ENCODE results near the gene RNF187. TPM values are rescaled to one million over a fixed set of nuclear protein-coding genes. Genes with fewer than 3 reads are reported as not detected.

The RNF187 gene
- 31.8 TPM for total RNA-seq

GRCh38 chr1:228487336-228488124 lies at the start of gene RNF187:
Gene RNF187 (plus strand): TSS chr1:228487382.
- DNase-seq, result no peak

- DNase-seq, result no peak
Observed at GRCh38 chr1:228437424-228437962, 49.7 kb upstream of the RNF187 start.

- no peak for DNase-seq
Observed at GRCh38 chr1:228438266-228438665, 48.9 kb upstream of the RNF187 start.

- no peak for DNase-seq
Observed at GRCh38 chr1:228440761-228441500, 46.3 kb upstream of the RNF187 start.

- DNase-seq, result no peak
Observed at GRCh38 chr1:228443395-228443794, 43.8 kb upstream of the RNF187 start.

GRCh38 chr1:228445490-228445842 lies 41.7 kb upstream of the RNF187 start:
- no peak for DNase-seq

- no peak for DNase-seq
Observed at GRCh38 chr1:228445843-228446650, 41.1 kb upstream of the RNF187 start.

GRCh38 chr1:228446852-228447251 lies 40.3 kb upstream of the RNF187 start:
- no peak for DNase-seq

- no peak for DNase-seq
Observed at GRCh38 chr1:228448372-228448771, 38.8 kb upstream of the RNF187 start.

- DNase-seq, result no peak
Observed at GRCh38 chr1:228450200-228450599, 37.0 kb upstream of the RNF187 start.

GRCh38 chr1:228452194-228453021 lies 34.8 kb upstream of the RNF187 start:
- DNase-seq, result no peak

GRCh38 chr1:228453022-228453560 lies 34.1 kb upstream of the RNF187 start:
- no peak for DNase-seq

GRCh38 chr1:228453614-228454013 lies 33.6 kb upstream of the RNF187 start:
- no peak for DNase-seq

GRCh38 chr1:228454238-228454637 lies 32.9 kb upstream of the RNF187 start:
- DNase-seq, result no peak

- no peak for DNase-seq
Observed at GRCh38 chr1:228455715-228456114, 31.5 kb upstream of the RNF187 start.

GRCh38 chr1:228456252-228457016 lies 30.7 kb upstream of the RNF187 start:
- DNase-seq, result no peak

GRCh38 chr1:228457017-228457395 lies 30.2 kb upstream of the RNF187 start:
- no peak for DNase-seq

GRCh38 chr1:228457396-228458176 lies 29.6 kb upstream of the RNF187 start:
- DNase-seq, result peak; percentile 95

GRCh38 chr1:228459091-228459993 lies 27.8 kb upstream of the RNF187 start:
- DNase-seq, result peak; percentile 10
